ENCODE results near the gene SLC12A4.
"Not testable (repeated sequence)": the region's sequence is repeated elsewhere in the genome, so short reads cannot be mapped to it uniquely, and the experiment has no call there.

SLC12A4 gene

GRCh38 chr16:67998779-67999688, 30.6 kb upstream of the SLC12A4 start, which contains the start of gene DPEP2:
Gene DPEP2 (minus strand): TSS chr16:67999484. CDS start chr16:67993212, 6,272 bp downstream.
- DNase-seq; H3K36me3 ChIP-seq (ENCODE audit: control insufficient read depth, insufficient read depth, low read length); H3K9me3 ChIP-seq (ENCODE audit: control insufficient read depth, low read length); H3K27me3 ChIP-seq (replicated peaks; ENCODE audit: control insufficient read depth, insufficient read depth, low read length, poor library complexity, severe bottlenecking): not testable (repeated sequence)
- peaks cover 36% of the 10 kb centered on the region for H3K4me1 ChIP-seq (ENCODE audit: control insufficient read depth, insufficient read depth, low read length, poor library complexity, severe bottlenecking)
- H3K4me3 ChIP-seq (ENCODE audit: insufficient read depth, low read depth, low read length, poor library complexity, severe bottlenecking): peak within 1 kb of the TSS; percentile 33
- H3K27ac ChIP-seq (ENCODE audit: insufficient read depth, low read length, poor library complexity, severe bottlenecking): peak within 1 kb of the TSS; percentile 49

GRCh38 chr16:67998231-67998778, 29.9 kb upstream of the SLC12A4 start:
- H3K27ac ChIP-seq (ENCODE audit: insufficient read depth, low read length, poor library complexity, severe bottlenecking); H3K36me3 ChIP-seq (ENCODE audit: control insufficient read depth, insufficient read depth, low read length); H3K9me3 ChIP-seq (ENCODE audit: control insufficient read depth, low read length); H3K4me3 ChIP-seq (ENCODE audit: insufficient read depth, low read depth, low read length, poor library complexity, severe bottlenecking); DNase-seq; H3K27me3 ChIP-seq (replicated peaks; ENCODE audit: control insufficient read depth, insufficient read depth, low read length, poor library complexity, severe bottlenecking): not testable (repeated sequence)
- peaks cover 42% of the 10 kb centered on the region for H3K4me1 ChIP-seq (ENCODE audit: control insufficient read depth, insufficient read depth, low read length, poor library complexity, severe bottlenecking)

DNA sequence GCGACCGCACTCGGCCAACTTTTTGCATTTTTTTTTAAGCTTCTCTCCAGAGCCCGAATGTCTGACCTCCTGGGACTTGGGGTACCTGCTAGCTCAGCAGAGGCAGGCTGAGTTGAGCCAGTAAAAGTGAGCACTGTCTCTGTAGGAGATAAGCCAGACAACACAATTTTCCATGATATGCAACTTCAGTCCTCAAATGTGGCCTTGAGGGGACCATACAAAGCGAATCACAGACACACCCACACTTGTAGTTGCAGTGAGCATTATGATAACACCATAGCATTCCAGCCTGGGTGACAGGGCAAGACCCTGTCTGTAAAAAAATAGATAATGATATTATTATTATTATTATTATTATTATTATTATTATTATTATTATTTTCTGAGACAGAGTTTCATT, 28.2 kb upstream of the SLC12A4 start:
- Histone ChIP-seq H3K27ac (ENCODE audit: insufficient read depth, low read length, poor library complexity, severe bottlenecking) (no peak overlapping the region), H3K9me3 (ENCODE audit: control insufficient read depth, low read length) (no peaks in the 10 kb centered on the region), H3K36me3 (ENCODE audit: control insufficient read depth, insufficient read depth, low read length) (peaks cover 4% of the 10 kb centered on the region), H3K4me1 (ENCODE audit: control insufficient read depth, insufficient read depth, low read length, poor library complexity, severe bottlenecking) (peaks cover 47% of the 10 kb centered on the region), H3K27me3 (replicated peaks; ENCODE audit: control insufficient read depth, insufficient read depth, low read length, poor library complexity, severe bottlenecking) (no peaks in the 10 kb centered on the region), H3K4me3 (ENCODE audit: insufficient read depth, low read depth, low read length, poor library complexity, severe bottlenecking) (no peak overlapping the region)
- DNase-seq: no peak

- peaks cover 35% of the 10 kb centered on the region for H3K4me1 ChIP-seq (ENCODE audit: control insufficient read depth, insufficient read depth, low read length, poor library complexity, severe bottlenecking)
- no peaks in the 10 kb centered on the region for H3K9me3 ChIP-seq (ENCODE audit: control insufficient read depth, low read length)
- peaks cover 6% of the 10 kb centered on the region for H3K36me3 ChIP-seq (ENCODE audit: control insufficient read depth, insufficient read depth, low read length)
- no peak overlapping the region for H3K4me3 ChIP-seq (ENCODE audit: insufficient read depth, low read depth, low read length, poor library complexity, severe bottlenecking)
- H3K27me3 ChIP-seq (replicated peaks; ENCODE audit: control insufficient read depth, insufficient read depth, low read length, poor library complexity, severe bottlenecking): no peaks in the 10 kb centered on the region
- DNase-seq: no peak
- H3K27ac ChIP-seq (ENCODE audit: insufficient read depth, low read length, poor library complexity, severe bottlenecking): peak overlapping the region; percentile 10
Observed at GRCh38 chr16:67995423-67995822, 27.0 kb upstream of the SLC12A4 start.

DNA sequence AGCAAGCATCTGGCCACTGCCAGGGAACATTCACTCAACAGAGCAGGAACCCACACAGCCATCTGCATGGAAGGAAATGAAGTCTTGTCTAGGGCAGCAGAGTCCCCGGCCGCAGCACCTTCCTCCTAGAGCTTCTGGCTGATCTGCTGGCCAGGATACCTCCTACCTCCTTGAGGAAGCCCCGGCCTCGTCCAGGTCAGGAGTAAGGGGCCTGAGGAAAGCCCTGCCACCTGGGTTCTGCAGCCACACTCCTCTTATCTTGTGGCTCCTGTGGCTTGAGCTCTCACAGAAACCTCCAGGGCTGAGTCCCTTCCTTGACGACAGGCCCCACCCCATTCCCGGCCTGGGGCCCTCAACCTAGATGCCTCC, 25.6 kb upstream of the SLC12A4 start:
- not testable (repeated sequence) for H3K9me3 ChIP-seq (ENCODE audit: control insufficient read depth, low read length); H3K27me3 ChIP-seq (replicated peaks; ENCODE audit: control insufficient read depth, insufficient read depth, low read length, poor library complexity, severe bottlenecking); DNase-seq; H3K36me3 ChIP-seq (ENCODE audit: control insufficient read depth, insufficient read depth, low read length)
- Histone ChIP-seq H3K27ac (ENCODE audit: insufficient read depth, low read length, poor library complexity, severe bottlenecking) (peak overlapping the region; percentile 76), H3K4me1 (ENCODE audit: control insufficient read depth, insufficient read depth, low read length, poor library complexity, severe bottlenecking) (peaks cover 23% of the 10 kb centered on the region), H3K4me3 (ENCODE audit: insufficient read depth, low read depth, low read length, poor library complexity, severe bottlenecking) (peak overlapping the region; percentile 48)

- H3K36me3 ChIP-seq (ENCODE audit: control insufficient read depth, insufficient read depth, low read length): peaks cover 6% of the 10 kb centered on the region
- H3K9me3 ChIP-seq (ENCODE audit: control insufficient read depth, low read length): no peaks in the 10 kb centered on the region
- H3K27ac ChIP-seq (ENCODE audit: insufficient read depth, low read length, poor library complexity, severe bottlenecking): peak overlapping the region; percentile 76
- peak overlapping the region; percentile 48 for H3K4me3 ChIP-seq (ENCODE audit: insufficient read depth, low read depth, low read length, poor library complexity, severe bottlenecking)
- peak; percentile 66 to 75 (median 72) for DNase-seq
- H3K4me1 ChIP-seq (ENCODE audit: control insufficient read depth, insufficient read depth, low read length, poor library complexity, severe bottlenecking): peaks cover 22% of the 10 kb centered on the region
- H3K27me3 ChIP-seq (replicated peaks; ENCODE audit: control insufficient read depth, insufficient read depth, low read length, poor library complexity, severe bottlenecking): no peaks in the 10 kb centered on the region
Observed at GRCh38 chr16:67993207-67994039, 25.0 kb upstream of the SLC12A4 start.

DNA sequence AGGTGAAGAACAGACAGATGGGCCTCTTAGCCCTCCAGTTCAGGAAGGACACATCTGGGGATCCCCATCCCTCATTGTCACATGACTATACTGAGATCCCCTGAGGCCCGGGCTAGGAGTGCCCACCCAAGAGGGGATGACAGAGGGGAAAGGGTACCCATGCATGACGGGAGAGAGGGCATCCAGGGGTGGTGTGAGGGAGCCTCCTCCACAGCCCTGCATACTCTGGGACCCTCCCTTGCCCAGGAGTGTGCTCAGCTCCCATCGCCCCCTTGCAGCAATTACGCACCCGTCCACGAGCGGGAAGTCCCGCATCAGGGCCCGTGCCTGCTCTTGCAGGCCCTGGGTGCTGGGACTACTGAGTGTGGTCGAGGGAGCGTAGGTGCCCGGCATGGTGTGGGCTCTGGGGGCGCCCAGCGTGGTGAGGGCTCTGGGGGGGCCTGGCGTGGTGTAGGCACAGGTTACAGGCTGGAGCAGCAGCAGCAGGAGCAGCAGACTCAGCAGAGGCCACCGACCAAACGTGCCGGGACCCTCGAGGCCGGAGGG, 24.3 kb upstream of the SLC12A4 start:
- peak overlapping the region; percentile 76 for H3K27ac ChIP-seq (ENCODE audit: insufficient read depth, low read length, poor library complexity, severe bottlenecking)
- no peaks in the 10 kb centered on the region for H3K9me3 ChIP-seq (ENCODE audit: control insufficient read depth, low read length)
- peak overlapping the region; percentile 48 for H3K4me3 ChIP-seq (ENCODE audit: insufficient read depth, low read depth, low read length, poor library complexity, severe bottlenecking)
- H3K36me3 ChIP-seq (ENCODE audit: control insufficient read depth, insufficient read depth, low read length): peaks cover 6% of the 10 kb centered on the region
- peaks cover 19% of the 10 kb centered on the region for H3K4me1 ChIP-seq (ENCODE audit: control insufficient read depth, insufficient read depth, low read length, poor library complexity, severe bottlenecking)
- H3K27me3 ChIP-seq (replicated peaks; ENCODE audit: control insufficient read depth, insufficient read depth, low read length, poor library complexity, severe bottlenecking): no peaks in the 10 kb centered on the region
- no peak for DNase-seq

DNA sequence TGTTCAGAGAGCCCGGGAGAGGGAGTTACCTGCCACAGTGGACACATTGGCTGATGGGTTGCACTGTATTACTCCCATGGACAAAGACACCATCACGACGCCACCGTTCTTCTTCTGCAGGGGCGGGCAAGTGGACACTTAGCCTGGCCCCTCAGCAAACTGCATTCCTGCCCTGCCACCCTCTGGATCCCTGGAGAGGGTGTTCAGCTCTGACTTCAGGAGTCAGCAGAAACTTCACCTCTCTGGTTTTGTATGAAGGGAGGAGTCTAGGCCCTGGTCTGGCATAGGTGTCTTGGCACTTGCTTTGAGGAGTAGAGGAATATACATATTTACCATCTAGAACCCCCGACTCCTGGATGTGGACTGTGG, 21.6 kb upstream of the SLC12A4 start:
- Histone ChIP-seq H3K4me3 (ENCODE audit: insufficient read depth, low read depth, low read length, poor library complexity, severe bottlenecking) (no peak overlapping the region), H3K27me3 (replicated peaks; ENCODE audit: control insufficient read depth, insufficient read depth, low read length, poor library complexity, severe bottlenecking) (no peaks in the 10 kb centered on the region), H3K27ac (ENCODE audit: insufficient read depth, low read length, poor library complexity, severe bottlenecking) (no peak overlapping the region), H3K4me1 (ENCODE audit: control insufficient read depth, insufficient read depth, low read length, poor library complexity, severe bottlenecking) (peaks cover 14% of the 10 kb centered on the region), H3K36me3 (ENCODE audit: control insufficient read depth, insufficient read depth, low read length) (peaks cover 6% of the 10 kb centered on the region), H3K9me3 (ENCODE audit: control insufficient read depth, low read length) (no peaks in the 10 kb centered on the region)
- no peak for DNase-seq

DNA sequence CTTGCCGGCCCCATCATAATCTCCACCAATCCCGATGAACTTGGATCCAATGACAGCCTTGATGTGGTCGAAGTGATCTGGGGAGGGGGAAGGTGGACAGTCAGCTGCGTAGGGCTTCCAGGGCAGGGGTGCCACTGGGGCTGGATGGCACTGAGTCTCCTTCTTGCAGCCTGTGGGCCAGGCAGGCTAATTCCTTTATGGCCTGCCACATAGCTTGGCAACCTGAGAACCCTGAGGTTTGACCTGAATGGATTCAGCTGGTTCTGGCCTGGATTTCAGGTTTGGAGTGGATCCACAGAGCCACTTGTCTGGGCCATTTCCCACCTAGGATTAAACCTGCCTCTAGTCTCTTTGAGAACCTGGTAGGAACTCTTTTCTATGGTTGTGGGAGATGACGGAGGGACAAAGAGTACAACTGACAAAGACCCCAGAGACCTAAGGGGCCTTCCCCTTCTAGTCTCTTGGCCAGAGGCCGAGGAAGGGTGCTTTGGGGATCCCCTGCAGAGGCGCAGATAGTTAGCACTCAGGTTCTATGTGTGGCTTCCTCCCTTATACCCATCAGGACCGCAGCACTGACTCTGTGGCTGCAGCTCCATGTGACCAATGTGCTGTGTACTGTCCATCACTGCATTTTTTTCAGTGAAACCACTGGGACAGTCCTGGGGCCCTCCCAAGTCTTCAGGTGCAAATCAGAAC, 21.0 kb upstream of the SLC12A4 start:
- H3K4me1 ChIP-seq (ENCODE audit: control insufficient read depth, insufficient read depth, low read length, poor library complexity, severe bottlenecking): peaks cover 20% of the 10 kb centered on the region
- H3K27ac ChIP-seq (ENCODE audit: insufficient read depth, low read length, poor library complexity, severe bottlenecking): no peak overlapping the region
- H3K4me3 ChIP-seq (ENCODE audit: insufficient read depth, low read depth, low read length, poor library complexity, severe bottlenecking): no peak overlapping the region
- no peaks in the 10 kb centered on the region for H3K9me3 ChIP-seq (ENCODE audit: control insufficient read depth, low read length)
- H3K27me3 ChIP-seq (replicated peaks; ENCODE audit: control insufficient read depth, insufficient read depth, low read length, poor library complexity, severe bottlenecking): no peaks in the 10 kb centered on the region
- peaks cover 6% of the 10 kb centered on the region for H3K36me3 ChIP-seq (ENCODE audit: control insufficient read depth, insufficient read depth, low read length)
- DNase-seq: no peak

All from effector memory CD4-positive, alpha-beta T cell (primary cell).